ENCODE results near the gene PFKFB4.

Gene PFKFB4

DNA sequence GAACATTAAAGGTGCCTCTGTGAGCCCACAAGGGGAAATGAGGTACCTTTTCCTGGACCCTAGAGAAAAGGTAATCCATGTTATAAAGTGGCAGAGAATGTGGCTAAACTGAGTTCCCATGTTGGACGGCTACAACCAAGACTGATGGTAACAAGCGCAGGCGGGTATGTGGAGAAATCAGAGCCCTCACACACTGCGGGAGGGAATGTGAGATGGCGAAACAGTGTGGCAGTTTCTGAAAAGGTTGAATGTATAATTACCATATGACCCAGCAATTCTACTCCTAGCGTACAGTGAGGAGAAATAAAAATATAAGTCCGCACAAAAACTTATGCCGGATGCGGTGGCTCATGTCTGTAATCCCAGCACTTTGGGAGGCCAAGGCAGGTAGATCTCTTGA is 28.6 kb downstream of the PFKFB4 start:
- no peaks in the 10 kb centered on the region for H3K9me3 ChIP-seq
- H3K4me3 ChIP-seq (ENCODE audit: low read depth in 1 of 2, low read length in 1 of 2) = peak overlapping the region; percentile 42 to 46
- peak overlapping the region; percentile 84 for H3K27ac ChIP-seq
- TF ChIP-seq, protein P1, sequence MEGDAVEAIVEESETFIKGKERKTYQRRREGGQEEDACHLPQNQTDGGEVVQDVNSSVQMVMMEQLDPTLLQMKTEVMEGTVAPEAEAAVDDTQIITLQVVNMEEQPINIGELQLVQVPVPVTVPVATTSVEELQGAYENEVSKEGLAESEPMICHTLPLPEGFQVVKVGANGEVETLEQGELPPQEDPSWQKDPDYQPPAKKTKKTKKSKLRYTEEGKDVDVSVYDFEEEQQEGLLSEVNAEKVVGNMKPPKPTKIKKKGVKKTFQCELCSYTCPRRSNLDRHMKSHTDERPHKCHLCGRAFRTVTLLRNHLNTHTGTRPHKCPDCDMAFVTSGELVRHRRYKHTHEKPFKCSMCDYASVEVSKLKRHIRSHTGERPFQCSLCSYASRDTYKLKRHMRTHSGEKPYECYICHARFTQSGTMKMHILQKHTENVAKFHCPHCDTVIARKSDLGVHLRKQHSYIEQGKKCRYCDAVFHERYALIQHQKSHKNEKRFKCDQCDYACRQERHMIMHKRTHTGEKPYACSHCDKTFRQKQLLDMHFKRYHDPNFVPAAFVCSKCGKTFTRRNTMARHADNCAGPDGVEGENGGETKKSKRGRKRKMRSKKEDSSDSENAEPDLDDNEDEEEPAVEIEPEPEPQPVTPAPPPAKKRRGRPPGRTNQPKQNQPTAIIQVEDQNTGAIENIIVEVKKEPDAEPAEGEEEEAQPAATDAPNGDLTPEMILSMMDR (IDR thresholded peaks at IDR 0.05) = no peak
- peaks cover 52% of the 10 kb centered on the region for H3K36me3 ChIP-seq
- no peaks in the 10 kb centered on the region for H3K27me3 ChIP-seq
- H3K4me1 ChIP-seq (ENCODE audit: control insufficient read depth in 1 of 2, insufficient read depth in 1 of 2, low read depth in 1 of 2, low read length in 1 of 2) = peaks cover 62% of the 10 kb centered on the region in 2 experiments

DNA sequence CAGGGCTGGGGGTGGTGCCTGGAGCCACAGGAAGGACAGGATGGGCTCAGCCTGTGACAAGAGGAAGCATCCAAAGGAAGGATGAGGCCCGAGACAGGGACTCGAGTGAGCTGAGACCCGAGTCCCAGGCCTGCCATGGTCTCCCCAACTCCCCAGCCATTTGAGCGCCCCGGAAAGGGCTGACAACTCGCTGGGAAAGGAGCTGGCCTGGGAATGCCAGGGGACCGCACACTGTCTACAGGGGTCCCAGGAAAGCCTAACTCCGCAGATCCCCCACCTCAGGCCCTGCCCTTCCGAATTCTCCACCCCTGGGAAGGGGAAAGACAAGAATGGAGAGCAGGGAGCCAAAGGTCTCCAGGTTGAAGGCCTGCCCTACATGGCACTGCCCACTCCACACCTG is 31.6 kb downstream of the PFKFB4 start:
- TF ChIP-seq, protein P1 (IDR thresholded peaks at IDR 0.05) = no peak
- H3K4me3 ChIP-seq (ENCODE audit: low read depth in 1 of 2, low read length in 1 of 2) = no peak overlapping the region
- H3K36me3 ChIP-seq = peaks cover 74% of the 10 kb centered on the region

DNA sequence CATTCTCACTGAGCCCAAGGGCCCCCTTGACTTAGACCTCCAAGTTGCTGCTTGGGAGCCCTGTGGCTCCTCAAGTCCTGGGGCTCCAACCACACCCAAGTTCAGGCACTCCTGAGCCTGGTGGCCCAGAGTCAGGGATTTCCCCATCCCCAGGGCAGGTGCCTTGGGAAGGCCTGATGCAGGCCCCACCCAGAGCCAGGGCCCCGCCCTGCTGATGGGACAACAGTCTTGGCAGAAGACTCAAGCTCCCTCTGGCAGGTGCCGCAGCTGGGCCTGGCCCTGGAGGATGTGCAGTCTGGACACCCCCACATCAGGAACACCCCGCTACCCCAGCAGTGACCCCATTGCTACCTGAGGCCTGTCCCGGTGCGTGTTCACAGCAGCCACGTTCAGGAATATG is 35.0 kb downstream of the PFKFB4 start:
- Histone ChIP-seq H3K4me1 (ENCODE audit: control insufficient read depth in 1 of 2, insufficient read depth in 1 of 2, low read depth in 1 of 2, low read length in 1 of 2) (no peaks in the 10 kb centered on the region), H3K27me3 (no peaks in the 10 kb centered on the region), H3K4me3 (ENCODE audit: low read depth in 1 of 2, low read length in 1 of 2) (no peak overlapping the region), H3K9me3 (no peaks in the 10 kb centered on the region), H3K36me3 (peaks cover 96% of the 10 kb centered on the region), H3K27ac (no peak overlapping the region)
- TF ChIP-seq, protein P1 (IDR thresholded peaks at IDR 0.05) = no peak

More for the DNA sequence above, 31.6 kb downstream of the PFKFB4 start:
- Histone ChIP-seq H3K9me3 (no peaks in the 10 kb centered on the region), H3K27ac (no peak overlapping the region), H3K4me1 (ENCODE audit: control insufficient read depth in 1 of 2, insufficient read depth in 1 of 2, low read depth in 1 of 2, low read length in 1 of 2) (peaks cover 33% of the 10 kb centered on the region in 2 experiments), H3K27me3 (no peaks in the 10 kb centered on the region)

DNA sequence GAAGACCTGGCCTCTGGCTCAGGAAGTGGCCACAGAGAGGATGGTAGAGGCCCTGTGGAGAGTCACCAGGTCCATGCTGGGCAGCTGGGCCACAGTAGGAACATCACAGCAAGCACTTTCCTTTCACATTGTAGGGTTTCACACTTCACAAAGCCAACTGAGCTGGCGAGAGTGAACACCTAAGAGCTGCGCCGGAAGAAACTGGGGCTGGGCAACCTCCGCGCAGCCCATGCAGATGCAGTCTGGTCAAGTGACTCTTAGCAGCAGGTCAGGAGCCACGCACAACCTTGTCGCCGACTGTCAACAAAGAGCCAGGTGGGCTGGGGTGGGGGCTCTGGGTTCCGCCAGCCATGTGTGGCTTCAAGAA is 37.3 kb downstream of the PFKFB4 start:
- Histone ChIP-seq H3K4me3 (ENCODE audit: low read depth in 1 of 2, low read length in 1 of 2) (no peak overlapping the region), H3K27ac (peak overlapping the region; percentile 49), H3K4me1 (ENCODE audit: control insufficient read depth in 1 of 2, insufficient read depth in 1 of 2, low read depth in 1 of 2, low read length in 1 of 2) (no peaks in the 10 kb centered on the region), H3K36me3 (peaks cover 84% of the 10 kb centered on the region), H3K27me3 (no peaks in the 10 kb centered on the region), H3K9me3 (no peaks in the 10 kb centered on the region)
- TF ChIP-seq, protein P1 (IDR thresholded peaks at IDR 0.05) = no peak

DNA sequence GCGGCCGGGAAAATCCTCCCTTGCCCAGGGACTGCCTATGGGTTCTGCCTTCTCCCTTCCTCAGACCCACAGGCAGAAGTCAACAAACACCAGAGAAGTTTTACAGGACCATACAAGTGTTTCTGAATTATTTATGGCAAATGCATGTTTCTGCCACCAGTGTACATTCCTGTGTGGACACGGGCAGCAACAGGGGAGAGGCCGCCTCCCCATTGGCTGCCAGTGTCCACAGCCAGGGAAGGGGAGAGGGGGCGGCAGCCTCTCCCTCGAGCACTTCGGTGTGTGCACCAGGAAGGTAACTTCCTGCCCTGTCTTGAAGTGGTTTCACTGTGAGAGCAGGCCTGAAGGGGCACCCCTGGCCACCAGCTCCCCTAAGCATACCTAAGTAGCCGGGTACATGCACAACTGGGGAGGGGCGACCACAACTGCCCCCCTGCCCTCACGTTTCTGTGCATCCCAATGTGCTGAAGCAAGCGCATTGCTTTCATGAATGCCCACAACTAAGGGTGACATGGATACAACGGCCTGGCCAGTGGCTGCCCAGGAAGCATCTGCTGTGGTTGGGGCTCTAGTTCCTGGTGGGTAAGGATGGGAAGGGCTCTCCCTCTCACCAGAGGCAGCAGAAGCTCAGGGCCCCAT is 37.8 kb downstream of the PFKFB4 start:
- no peaks in the 10 kb centered on the region for H3K4me1 ChIP-seq (ENCODE audit: control insufficient read depth in 1 of 2, insufficient read depth in 1 of 2, low read depth in 1 of 2, low read length in 1 of 2)
- TF ChIP-seq, protein P1 (IDR thresholded peaks at IDR 0.05) = no peak
- H3K36me3 ChIP-seq = peaks cover 79% of the 10 kb centered on the region
- no peak overlapping the region for H3K4me3 ChIP-seq (ENCODE audit: low read depth in 1 of 2, low read length in 1 of 2)
- H3K9me3 ChIP-seq = no peaks in the 10 kb centered on the region
- H3K27me3 ChIP-seq = no peaks in the 10 kb centered on the region
- peak overlapping the region; percentile 49 for H3K27ac ChIP-seq

All from neutrophil (primary cell).